Measurements from ENCODE around the gene DAB2IP. TPM values are rescaled to one million over a fixed set of nuclear protein-coding genes. Genes with fewer than 3 reads are reported as not detected.

Gene DAB2IP
- total RNA-seq, 4 donors from 2014 or later: 42.0 to 93.4 (median 47.9) TPM

DNA sequence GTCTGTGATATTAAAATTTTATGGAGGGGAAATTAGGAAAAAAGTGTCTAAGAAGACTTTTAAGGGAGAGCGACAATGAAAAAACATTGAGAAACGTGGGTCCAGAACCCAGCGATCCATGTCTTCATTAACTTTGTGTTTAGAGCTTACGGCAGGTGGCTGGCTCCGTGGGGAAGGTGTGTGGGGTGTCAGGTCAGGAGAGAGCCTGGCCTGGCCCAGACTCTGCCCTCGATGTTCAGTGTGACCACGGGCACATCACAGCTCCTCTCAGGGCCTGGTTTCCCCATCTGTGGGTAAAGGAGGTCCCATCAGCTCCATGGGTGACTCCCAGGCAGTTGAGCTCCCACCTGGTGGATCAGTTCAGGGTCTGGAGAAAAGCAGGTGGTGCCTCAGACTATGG, 22.1 kb downstream of the DAB2IP start:
- H3K4me3 ChIP-seq: no peak overlapping the region
- H3K27me3 ChIP-seq: no peaks in the 10 kb centered on the region
- H3K4me1 ChIP-seq: peaks cover 0 to 61% (median 16%) of the 10 kb centered on the region in 3 donors
- H3K36me3 ChIP-seq: peaks cover 0 to 3% of the 10 kb centered on the region in 2 donors
- WGBS, 2 donors (ENCODE audit: low coverage in 1 of 2): 90 to 95% methylated on average over 5 of the region's 7 CpGs
- ATAC-seq: no peak
- H3K9me3 ChIP-seq: no peaks in the 10 kb centered on the region
- H3K27ac ChIP-seq: no peak overlapping the region
- no peak for TF ChIP-seq EP300 (IDR thresholded peaks at IDR 0.05)

DNA sequence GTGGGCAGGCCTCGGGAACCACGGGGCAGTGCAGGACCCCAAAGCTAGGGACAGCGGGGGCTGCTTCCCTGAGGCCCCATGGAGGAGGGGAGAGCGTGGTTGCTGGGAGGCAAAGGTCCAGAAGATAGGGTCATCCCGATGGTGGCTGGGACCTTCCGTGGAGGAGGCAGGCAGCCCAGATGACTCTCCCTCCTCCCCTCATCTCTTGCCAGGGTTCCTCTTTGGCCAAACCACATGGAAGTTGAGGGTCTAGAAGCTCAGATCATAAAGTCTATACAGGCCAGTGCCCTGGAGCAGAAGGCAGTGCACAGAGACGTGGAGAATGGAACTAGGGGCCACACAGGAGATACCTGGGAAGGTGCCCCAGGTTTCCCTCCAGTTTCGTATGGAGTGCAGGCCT, 22.6 kb downstream of the DAB2IP start:
- Histone ChIP-seq H3K9me3 (no peaks in the 10 kb centered on the region), H3K4me1 (peaks cover 0 to 60% (median 16%) of the 10 kb centered on the region in 3 donors), H3K27ac (no peak overlapping the region), H3K4me3 (no peak overlapping the region), H3K36me3 (peaks cover 0 to 7% of the 10 kb centered on the region in 2 donors), H3K27me3 (no peaks in the 10 kb centered on the region)
- 100% methylated on average over 1 of the region's 8 CpGs; no CpG with 5 or more reads in 1 of the 2 donors for WGBS, 2 donors (ENCODE audit: low coverage in 1 of 2)
- no peak for ATAC-seq
- no peak for TF ChIP-seq POLR2A (IDR thresholded peaks at IDR 0.05)
- TF ChIP-seq, protein P1, sequence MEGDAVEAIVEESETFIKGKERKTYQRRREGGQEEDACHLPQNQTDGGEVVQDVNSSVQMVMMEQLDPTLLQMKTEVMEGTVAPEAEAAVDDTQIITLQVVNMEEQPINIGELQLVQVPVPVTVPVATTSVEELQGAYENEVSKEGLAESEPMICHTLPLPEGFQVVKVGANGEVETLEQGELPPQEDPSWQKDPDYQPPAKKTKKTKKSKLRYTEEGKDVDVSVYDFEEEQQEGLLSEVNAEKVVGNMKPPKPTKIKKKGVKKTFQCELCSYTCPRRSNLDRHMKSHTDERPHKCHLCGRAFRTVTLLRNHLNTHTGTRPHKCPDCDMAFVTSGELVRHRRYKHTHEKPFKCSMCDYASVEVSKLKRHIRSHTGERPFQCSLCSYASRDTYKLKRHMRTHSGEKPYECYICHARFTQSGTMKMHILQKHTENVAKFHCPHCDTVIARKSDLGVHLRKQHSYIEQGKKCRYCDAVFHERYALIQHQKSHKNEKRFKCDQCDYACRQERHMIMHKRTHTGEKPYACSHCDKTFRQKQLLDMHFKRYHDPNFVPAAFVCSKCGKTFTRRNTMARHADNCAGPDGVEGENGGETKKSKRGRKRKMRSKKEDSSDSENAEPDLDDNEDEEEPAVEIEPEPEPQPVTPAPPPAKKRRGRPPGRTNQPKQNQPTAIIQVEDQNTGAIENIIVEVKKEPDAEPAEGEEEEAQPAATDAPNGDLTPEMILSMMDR (IDR thresholded peaks at IDR 0.05): no peak
- no peak for TF ChIP-seq EP300 (IDR thresholded peaks at IDR 0.05)
- no peak for TF ChIP-seq POLR2AphosphoS5 (IDR thresholded peaks at IDR 0.05)

DNA sequence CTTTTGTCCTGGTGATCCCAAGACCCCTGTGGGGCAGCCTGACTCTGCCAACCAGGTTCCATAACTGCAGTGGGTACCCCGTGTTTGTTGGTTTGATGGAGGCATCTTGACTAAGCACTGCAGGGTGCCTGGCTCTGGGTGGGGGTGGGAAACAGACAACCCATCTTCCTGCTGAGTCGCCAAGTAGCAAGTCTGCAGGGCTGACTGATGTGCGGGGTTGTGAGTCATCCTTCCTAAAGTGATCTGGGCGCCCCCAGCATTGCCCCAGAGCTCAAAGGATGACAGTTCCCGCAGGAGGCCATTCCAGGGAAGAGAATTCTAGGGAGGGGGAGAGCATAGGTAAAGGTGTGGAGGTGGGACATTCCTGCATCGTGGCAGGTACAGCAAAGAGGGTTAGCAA, 23.5 kb downstream of the DAB2IP start:
- Histone ChIP-seq H3K4me1 (peaks cover 0 to 60% (median 16%) of the 10 kb centered on the region in 3 donors), H3K36me3 (peaks cover 0 to 16% of the 10 kb centered on the region in 2 donors), H3K27me3 (no peaks in the 10 kb centered on the region), H3K9me3 (no peaks in the 10 kb centered on the region), H3K4me3 (no peak overlapping the region), H3K27ac (no peak overlapping the region)
- no peak for ATAC-seq
- TF ChIP-seq, protein P1 (IDR thresholded peaks at IDR 0.05): no peak
- WGBS, 2 donors (ENCODE audit: low coverage in 1 of 2): 60% methylated on average over 1 of the region's 6 CpGs; no CpG with 5 or more reads in 1 of the 2 donors

DNA sequence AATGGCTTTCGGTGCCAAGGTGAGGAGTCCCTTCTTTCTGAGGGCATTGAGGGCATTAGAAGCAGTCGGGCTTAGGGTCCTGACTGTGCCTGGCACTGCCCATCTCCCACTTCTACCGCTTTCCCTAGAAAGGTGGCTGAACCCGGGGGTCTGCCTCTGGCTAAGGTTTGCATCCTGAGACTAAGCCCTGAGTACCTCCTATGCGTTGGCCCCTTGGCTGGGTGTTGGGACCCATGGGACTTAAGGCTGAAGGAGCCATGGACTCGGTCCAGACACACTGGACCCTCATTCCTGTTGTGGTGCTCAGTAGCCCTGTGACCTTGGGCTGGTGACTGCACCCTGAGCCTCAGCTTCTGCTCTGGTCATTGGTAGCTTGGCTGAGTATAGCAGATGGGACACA, 23.9 kb downstream of the DAB2IP start:
- H3K4me3 ChIP-seq: no peak overlapping the region
- WGBS, 2 donors (ENCODE audit: low coverage in 1 of 2): no CpG with 5 or more reads among the region's 6 CpGs
- H3K4me1 ChIP-seq: peaks cover 0 to 58% (median 16%) of the 10 kb centered on the region in 3 donors
- H3K9me3 ChIP-seq: no peaks in the 10 kb centered on the region
- no peaks in the 10 kb centered on the region for H3K27me3 ChIP-seq
- ATAC-seq: no peak
- TF ChIP-seq POLR2A (IDR thresholded peaks at IDR 0.05) (no peak), EP300 (IDR thresholded peaks at IDR 0.05) (no peak), POLR2AphosphoS5 (IDR thresholded peaks at IDR 0.05) (no peak)
- TF ChIP-seq, protein P1 (IDR thresholded peaks at IDR 0.05): no peak
- H3K27ac ChIP-seq: no peak overlapping the region
- H3K36me3 ChIP-seq: peaks cover 0 to 21% of the 10 kb centered on the region in 2 donors

DNA sequence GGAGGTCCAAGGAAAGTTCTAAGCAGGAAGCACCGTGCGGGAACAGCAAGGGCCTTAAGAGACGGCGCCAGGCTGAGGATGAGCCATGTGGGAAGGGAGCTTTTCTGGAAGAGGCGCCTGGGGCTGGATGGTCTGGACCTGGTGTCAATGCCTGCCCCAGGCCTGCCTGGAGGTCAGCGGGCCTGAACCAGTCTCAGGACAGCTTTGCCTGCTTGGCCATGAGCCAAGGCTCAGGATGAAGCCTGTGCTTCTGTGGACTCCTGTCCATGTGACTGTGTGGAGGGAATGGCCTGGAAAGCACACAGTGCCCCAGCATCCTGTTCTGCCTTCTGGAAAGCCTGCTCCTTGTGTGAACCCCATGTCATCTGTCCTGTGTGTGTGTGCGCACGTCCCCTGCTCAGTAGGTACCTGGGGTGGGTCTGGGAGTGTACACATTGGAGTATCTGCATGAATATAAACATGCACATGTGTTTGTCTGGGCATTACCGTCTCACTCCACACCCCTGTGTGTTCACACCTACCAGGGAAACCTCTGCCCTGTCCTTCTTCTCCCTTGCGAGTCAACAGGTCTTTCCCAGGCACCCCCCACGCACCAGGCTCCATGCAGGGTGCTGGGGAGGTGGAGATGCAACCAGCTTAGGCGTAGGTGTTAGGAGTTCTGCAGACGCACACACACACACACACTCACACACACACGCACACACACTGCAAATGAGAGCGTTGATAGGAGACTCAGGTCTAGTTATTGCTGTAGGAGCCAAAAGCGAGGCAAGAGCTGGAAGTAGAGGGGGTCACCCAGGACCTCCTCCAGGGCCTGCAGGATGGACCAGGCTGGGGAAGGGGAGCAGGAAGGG, 24.8 kb downstream of the DAB2IP start:
- H3K9me3 ChIP-seq: no peaks in the 10 kb centered on the region
- ATAC-seq: no peak
- TF ChIP-seq, protein P1 (IDR thresholded peaks at IDR 0.05): no peak
- TF ChIP-seq EP300 (IDR thresholded peaks at IDR 0.05) (no peak), POLR2AphosphoS5 (IDR thresholded peaks at IDR 0.05) (no peak), POLR2A (IDR thresholded peaks at IDR 0.05) (no peak)
- no peak overlapping the region for H3K4me3 ChIP-seq
- H3K27me3 ChIP-seq: no peaks in the 10 kb centered on the region
- H3K4me1 ChIP-seq: peaks cover 0 to 55% (median 16%) of the 10 kb centered on the region in 3 donors
- H3K36me3 ChIP-seq: peaks cover 0 to 27% of the 10 kb centered on the region in 2 donors
- no peak overlapping the region for H3K27ac ChIP-seq
- WGBS, 2 donors (ENCODE audit: low coverage in 1 of 2): 81% methylated on average over 9 of the region's 16 CpGs; no CpG with 5 or more reads in 1 of the 2 donors
